HG02884 (cell line): ENCODE measurements around the gene IL10RA.
A peak's percentile ranks its signal among the peaks of the same experiment; 100 is the strongest.
"Not testable (repeated sequence)": the region's sequence is repeated elsewhere in the genome, so short reads cannot be mapped to it uniquely, and the experiment has no call there.

Source experiments
- ATAC-seq: cut with Tn5 transposase; IDR thresholded peaks from one replicate; pipeline ENCODE4 v1.9.1; 2021; ENCODE audit warnings: mild to moderate bottlenecking, moderate library complexity; ENCODE audit not compliant: unreplicated experiment

Gene IL10RA

DNA sequence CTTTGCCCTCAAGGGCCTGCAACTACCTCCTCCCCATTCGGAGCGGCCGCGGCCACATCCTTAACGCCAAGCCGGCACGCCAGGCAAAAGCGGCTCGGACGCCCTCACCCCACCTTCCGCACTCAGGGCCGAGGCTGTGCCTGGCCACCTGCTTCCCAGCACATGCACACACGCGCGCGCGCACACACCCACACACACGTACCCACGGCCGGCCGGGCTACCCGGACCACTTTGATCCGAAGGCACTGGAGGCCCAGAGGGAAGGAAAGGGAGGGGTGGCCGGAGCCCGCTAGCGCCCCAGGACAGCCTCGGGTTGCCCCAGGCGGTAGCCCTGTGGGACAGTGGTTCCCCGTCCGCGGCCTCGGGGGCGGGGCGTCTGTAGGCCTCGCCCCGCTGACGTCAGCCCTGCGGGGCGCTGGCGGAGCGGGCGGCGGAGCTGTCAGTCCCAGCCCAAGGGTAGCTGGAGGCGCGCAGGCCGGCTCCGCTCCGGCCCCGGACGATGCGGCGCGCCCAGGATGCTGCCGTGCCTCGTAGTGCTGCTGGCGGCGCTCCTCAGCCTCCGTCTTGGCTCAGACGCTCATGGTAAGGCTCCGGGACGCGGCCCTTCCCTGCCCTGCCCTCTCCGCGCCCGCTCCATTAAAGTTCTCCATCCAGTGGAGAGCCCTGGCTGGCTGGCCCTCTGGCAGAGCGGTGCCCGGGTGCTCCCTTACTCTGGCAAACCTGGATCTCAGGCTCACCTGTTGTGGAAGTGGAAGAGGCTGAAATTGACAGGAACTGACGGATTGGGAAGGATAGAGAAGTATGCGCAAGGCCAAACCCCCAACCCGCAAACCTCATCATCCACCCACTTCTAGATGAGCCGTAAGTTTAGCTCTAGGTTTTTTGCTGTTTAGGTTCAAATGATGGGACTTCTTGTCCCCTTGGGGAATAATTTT, at the start of gene IL10RA:
TSS of gene IL10RA (plus strand) at position 442 of the 935 bp plus-strand sequence. CDS start at position 516, 74 bp downstream.
- ATAC-seq: peak; percentile 79

DNA sequence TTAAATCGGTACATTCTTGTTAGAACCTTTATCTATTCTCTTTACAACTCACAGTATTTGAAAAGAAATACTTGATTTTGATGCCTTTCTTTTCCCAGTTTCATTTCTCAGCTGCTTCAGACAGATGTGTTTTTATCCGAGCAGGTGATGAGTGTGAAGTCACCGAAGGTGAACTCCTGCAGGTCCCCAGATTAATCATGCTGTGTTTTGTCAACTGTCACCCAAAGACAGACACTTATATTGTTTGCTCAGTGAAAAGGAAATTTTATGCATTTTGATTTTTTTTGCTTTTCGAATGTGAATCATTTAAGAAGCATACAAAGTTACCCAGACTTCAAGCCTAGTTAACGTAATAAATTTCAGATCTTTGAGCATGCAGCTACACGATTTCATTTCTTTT, 49.2 kb upstream of the IL10RA start:
- ATAC-seq: no peak

DNA sequence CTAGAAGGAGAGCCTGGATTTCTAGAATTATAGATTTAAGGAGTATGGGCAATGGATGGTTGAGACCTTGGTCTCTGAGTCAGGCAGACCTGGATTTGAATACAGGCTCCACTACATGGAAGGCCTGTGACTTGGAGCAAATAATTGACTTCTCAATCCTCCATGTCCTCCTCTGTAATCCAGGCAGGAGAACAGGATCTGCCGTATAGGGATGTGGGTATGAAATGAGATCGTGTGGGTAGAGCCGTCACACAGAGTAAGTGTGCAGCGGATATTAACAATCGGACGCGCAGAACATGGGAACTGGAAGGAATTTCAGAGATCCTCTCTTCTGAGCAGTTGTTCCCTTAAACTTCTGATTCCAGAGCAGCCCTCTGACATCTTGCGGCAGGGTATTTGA, 45.5 kb upstream of the IL10RA start:
- no peak for ATAC-seq

DNA sequence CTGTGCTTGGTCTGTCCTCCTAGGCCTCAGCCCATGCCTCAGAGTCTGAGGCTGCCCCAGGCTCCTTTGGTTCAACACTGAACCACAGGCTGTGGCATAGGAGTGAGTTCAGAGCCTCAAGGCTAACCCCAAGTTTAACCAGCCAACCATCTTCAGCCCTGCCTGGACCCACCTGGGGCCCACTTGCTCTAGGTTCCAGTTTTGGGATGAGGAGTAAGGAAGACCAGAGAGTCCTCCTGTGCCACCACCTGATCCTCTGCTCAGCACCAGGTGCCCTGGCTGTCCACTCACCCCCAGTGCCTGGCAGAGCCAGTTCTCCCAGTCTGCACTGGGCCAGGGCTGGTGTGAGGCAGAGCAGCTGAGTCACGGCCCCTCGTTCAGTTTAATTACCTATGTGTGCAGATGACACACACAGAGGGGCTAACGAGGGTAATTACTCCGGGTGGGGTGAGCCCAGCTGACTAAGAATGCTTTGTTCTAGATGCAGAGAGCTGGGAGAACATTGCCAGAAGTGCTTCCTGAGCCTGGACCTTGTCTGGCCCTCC, 45.0 kb upstream of the IL10RA start:
- no peak for ATAC-seq

DNA sequence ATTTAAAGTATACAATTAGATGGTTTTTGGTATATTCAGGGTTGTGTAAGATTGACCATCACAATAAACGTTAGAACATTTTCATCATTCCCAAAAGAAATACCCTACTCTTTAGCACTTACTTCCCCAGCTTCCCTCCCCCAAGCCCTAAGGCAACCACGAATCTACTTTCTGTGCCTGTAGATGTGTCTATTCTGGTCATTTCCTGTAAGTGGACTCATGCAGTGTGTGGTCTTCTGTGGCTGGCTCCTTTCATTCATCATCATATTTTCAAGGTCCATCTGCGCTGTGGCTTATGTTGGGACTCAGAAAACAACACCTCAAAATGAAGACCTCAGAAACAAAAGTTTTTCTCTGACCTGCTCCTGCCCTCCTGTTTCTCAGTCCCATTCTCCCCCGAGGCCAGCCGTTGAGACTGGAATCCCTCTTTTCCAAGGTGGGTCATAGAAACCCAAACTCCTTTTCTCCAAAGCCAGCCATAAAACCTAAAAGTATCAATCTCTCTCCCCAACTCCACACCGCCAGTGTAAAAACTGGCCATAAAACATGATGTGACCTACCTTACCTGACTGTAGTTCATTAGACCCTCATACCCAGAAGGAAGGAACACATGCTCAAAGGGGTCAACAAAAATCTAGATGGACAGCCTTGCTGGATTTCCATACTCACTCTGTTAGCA, 44.1 kb upstream of the IL10RA start:
- no peak for ATAC-seq

DNA sequence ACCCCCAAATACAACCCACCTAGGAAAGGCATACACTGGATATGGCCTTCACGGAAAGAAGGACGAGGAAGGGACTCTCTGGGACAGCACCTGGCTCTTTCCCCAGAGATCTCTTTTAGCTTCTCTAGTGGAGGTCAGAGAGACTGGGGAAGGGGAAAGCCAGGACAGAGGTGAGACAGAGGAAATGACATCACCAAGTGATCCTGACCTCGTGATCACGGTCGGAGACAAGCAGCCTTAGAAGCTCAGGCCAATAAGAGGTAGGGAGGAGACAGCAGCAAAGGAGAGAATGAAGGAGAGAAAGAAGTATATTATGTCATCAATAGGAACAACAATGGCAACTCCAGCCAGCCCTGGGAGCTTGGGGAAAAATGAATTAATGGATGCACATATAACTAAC, 41.6 kb upstream of the IL10RA start:
- no peak for ATAC-seq

DNA sequence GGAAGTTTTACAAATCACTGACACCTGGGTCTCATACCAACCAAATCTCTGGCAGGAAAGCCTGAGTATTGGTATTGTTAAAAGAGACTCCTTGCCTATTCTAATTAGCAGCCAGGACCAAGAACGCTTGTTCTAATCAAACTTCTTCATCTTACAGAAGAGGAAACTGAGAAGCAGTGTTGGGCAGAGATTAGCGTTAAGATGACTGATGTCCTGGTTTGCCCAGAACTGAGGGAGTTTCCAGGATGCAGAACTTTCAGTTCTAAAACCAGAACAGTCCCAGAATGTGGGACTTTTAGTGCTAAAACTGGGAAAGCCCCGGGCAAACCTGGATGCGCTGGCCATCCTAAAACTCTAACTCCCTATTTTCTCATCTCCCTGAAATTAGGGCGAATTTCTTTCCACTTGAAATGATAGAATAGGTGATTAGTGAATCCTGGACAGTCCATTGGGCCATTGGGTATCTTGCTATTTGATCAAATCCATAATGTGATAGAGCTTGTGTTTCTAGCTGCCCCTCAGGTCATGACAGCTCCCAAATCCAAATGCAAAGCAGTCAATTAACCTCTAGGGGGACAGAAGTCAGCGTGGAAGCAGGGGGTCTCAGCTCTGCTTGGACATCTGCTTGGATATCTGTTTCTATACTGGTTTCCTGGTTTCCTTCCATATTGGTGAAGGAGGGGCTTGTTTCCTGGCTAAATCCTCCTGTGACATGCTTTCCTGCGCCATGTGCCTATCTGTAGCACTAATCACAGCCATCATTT, 41.0 kb upstream of the IL10RA start:
- no peak for ATAC-seq

DNA sequence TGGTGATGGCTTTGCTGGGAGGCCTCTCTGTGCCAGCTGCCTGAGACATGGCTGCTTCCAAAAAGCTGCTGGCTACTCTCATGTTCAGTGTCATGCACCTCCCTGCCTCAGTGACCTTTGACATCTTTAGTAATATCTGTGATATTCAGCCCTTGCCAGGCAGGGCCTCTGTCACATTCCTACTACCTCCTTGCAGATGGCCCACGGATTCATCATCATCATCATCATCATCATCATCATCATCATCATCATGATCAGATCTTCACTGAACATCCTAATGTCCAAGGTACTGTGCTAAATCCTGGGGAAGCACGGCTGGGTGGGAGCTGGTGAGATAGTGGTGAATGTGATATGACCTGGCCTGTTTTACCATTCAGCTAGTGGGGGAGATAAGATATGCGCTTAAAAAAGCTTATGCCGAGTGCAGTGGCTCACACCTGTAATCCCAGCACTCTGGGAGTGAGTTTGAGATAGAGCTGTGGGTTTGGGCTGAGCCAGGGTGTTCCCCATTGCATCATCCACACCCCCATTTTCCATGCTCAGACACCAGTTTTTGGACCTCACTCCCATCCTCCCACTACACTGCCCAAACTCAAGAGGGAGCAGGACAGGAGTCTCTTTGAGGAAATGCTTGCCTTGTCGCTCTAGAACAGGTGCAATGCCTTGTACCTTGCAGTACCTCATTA, 39.9 kb upstream of the IL10RA start:
- ATAC-seq: no peak

DNA sequence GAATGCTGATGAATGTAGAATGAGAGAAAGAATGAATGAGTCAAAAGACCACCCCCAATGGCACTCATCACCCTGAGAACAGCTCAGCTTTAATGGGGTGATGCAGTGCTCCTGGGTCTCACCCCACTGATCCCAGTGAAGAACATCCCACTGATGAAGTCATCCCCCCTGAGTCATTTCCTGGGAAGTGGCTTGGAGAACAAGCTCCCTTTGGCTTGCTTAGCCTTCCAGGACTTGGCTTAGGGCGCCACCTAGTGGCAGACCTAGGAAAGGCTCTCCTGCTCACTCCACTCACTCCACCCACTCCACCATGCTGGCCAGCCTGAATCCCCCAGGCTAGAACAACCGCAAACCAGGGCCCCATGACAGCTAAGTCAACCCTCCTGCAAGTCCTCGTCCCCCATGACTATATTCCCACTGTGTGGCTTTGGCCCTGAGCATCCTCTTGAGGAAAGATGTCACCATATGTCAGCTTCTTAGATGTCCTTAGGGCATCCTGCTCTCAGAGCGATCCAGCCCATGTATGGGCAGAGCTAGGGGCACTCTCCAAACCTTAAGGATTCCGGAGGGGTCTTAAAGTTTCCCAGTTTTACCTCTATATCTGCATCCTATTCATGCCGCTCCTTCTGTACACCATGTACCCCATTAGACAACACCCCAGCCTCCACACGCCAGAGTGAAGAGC, 39.2 kb upstream of the IL10RA start:
- no peak for ATAC-seq

DNA sequence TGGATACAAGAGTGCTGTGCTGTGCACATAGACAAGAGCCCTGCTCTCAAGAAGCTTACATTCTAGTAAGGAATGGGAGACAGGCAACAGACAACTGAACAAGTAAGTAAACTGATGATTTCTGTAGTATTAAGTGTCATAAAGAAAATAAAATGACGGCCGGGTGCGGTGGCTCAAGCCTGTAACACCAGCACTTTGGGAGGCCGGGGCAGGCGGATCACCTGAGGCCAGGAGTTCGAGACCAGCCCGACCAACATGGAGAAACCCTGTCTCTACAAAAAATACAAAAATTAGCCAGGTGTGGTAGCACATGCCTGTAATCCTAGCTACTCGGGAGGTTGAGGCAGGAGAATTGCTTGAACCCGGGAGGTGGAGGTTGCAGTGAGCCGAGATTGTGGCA, 38.4 kb upstream of the IL10RA start:
- ATAC-seq: not testable (repeated sequence)

DNA sequence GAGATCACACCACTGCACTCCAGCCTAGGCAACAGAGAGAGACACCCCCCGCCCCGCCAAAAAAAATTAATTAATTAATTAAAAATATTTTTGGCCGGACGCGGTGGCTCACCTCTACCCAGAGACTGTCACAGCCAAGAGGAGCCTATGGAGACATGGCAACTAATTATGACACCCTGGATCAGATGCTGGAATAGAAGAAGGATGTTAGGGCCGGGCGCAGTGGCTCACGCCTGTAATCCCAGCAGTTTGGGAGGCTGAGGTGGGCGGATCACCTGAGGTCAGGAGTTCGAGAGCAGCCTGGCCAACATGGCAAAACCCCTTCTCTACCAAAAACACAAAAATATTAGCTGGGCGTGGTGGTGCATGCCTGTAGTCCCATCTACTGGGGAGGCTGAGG, 37.7 kb upstream of the IL10RA start:
- not testable (repeated sequence) for ATAC-seq

DNA sequence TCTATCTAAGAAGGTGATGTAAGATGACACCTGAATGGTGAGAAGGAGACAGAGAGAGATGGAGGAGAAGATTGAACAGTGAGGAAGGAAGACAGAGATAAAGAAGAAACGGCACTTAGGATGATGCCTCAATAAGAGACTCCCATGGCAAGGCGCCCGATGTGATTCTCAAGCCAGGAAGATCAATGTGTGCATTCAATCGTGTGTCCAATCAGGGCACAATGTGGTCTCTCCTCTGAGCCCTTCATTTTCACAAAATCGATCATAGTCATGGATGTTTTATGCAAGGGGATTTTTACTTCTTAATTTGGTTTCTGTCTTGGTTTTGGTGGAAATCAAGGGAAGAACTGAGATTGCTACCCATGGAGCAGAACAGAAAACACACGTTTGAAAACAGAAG, 37.1 kb upstream of the IL10RA start:
- no peak for ATAC-seq

DNA sequence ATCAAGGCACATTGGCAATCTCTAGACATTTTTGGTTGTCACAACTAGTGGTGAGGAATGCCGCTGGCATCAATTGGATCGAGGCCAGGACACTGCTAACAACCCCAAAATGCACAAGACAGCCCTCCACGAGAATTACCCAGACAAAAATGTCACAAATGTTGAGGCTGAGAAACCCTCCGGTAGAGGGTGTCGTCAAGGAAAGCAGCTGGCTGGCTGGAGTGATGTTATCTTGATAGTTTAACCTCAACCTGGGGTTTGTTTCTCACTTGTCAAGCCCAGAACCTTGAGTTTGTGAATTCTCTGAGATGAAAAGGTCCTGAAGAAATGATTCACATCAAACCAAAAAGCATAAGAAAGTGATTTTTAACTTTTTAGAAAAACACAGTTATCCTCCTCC, 35.9 kb upstream of the IL10RA start:
- ATAC-seq: no peak

DNA sequence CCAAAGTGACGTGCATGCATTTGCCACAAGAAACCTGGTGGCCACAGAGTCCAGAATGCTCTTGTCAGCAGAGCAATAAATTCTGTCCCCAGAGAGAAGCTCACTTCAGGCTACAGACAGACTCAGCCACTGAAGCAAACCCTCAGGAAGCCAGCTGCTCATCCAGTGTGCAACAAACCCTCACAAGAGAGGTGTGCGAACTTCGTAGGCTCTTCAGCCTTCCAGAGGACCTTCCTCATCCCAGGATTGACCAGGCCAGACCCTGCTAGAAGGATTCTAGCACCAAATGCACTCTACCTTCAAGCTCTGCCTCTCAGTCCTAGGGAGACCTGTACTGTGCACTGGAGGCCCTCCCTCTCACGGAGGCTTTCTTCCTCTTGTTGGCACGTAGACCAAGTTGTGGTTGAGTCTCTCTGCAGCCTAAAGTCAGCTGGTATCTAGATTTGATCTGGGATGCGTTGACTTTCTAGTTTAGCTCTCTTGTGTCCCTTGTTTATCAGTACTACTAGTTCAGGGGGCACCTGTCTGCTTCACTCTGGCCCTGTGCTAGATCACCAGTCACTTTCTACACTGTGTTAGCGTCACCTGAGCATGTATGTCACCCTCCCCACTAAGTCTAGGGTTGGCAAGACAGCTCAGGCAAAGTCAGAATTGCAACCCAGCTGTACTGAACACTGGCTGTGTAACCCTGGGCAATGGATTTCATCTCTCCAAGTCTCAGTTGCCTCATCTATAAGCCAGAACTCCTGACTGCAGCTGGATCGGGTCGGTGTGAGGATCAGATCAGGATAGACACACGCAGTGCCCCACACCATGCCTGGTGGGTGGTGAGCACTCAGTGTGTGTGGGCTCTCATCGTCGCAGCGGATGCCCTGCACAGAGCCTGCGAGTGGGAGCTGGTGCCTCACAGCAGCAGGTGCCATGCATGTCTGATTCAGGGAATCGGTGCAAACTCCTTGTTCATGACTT, 34.9 kb upstream of the IL10RA start:
- ATAC-seq: no peak

DNA sequence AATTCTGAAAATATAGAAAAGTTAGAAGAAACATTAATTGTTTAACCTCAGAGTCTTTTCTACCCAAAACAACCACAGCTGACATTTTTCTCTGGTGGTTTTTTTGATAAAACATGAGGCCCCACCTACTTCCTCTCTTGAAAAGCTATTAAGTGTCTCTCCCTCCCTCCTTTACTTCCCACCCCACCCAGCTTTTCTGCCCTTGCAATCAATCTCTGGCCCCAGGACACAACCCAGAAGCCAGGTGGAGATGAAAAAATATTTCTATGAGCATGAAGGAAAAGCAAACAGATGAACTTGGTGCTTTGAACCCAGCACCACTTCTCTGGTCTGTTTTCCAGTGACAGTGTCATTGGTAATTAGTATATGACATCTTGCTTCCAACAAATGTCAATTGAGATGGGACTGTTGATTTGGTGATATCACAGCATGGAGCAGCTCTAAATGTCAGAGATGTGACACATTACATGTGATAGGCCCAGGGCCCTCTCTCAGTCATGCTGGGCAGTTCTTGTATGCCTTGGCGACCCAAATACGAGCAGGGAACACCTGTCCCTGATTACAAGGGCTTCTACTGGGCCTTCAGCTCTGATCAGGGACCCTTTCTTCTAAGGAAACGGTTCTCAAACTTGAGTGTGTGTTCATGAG, 33.0 kb upstream of the IL10RA start:
- no peak for ATAC-seq

DNA sequence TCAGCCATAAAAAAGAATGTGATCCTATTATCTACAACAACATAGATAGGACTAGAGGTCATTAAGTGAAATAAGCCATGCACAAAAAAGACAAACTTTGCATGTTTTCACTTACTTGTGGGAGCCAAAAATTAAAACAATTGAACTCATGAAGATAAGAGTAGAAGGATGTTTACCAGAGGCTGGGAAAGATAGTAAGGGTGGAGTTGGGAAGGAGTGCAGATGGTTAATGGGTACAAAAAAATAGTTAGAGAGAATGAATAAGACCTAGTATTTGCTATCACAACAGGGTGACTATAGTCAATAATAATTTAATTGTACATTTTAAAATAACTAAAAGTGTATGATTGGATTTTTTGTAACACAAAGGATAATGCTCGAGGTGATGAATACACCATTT, 27.2 kb upstream of the IL10RA start:
- no peak for ATAC-seq

DNA sequence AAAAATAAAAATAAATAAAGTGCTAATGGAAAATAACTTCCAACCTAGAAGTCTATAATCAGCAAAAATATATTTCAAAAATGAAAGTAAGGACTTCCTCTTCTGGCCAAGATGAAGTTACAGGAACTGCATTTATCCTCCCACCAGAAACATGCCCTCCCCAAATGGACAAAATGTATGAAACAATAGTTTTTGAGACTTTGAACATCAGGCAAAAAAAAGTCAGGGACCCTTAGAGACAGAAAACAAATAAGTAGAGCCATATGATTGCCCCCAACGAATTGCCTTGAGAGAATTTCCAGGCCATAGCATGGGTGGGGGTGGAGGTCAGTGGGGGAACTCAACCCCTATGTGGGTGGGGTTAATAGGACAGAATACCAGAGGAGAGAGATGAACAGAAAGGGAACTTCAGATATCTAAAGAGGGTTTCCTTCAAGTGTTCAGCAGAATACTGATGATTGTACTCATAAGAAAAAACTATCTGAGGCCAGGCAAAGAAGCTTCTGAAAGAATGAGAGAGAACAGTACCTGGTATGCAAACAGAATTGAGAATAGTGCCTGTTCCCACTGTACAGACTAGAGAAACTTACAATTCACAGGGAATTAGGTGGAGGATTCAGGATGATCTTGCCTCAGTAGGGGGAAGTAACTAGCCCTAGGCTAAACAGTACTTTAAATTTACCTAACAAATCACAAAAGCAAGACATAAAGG, 26.6 kb upstream of the IL10RA start:
- ATAC-seq: no peak

DNA sequence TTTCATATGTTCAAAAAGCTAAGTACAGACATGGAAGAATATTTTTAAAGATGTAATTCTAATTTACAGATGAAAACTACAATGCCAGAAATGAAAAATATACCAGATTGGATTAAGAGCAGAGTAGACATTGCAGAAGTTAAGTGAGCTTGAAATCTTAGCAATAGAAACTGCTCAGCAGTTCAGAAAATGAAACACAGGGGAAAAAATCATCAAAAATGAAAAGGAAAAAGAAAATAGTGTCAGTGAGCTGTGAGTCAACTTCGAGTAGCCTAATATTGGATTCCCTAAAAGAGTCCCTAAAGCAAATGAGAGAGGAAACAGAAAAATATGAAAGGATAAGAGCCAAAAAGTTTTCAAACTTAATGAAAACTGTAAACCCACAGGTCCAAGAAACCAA, 25.8 kb upstream of the IL10RA start:
- no peak for ATAC-seq
